Uterus (tissue), 2 donors: ENCODE data around the gene FRA10AC1.

Experiments
- POLR2A ChIP-seq, 2 donors: fragments of 450-650 bp; IDR thresholded peaks; one replicate each; pipeline ENCODE4 v1.6.1; 2016; ENCODE audit warnings: antibody characterized with exemption in 2 of 2, mild to moderate bottlenecking in 1 of 2, moderate library complexity in 1 of 2
- TF ChIP-seq, protein P1 (sequence below), 4 experiments: fragments of 200-600 bp in 2 of 4; fragments of 450-650 bp in 2 of 4; sonication (generic) in 2 of 4; IDR thresholded peaks; one replicate each; pipeline ENCODE4 v1.5.1; 2016 to 2019; ENCODE audit warnings: antibody characterized with exemption in 4 of 4, mild to moderate bottlenecking in 2 of 4, moderate library complexity in 1 of 4

DNA sequence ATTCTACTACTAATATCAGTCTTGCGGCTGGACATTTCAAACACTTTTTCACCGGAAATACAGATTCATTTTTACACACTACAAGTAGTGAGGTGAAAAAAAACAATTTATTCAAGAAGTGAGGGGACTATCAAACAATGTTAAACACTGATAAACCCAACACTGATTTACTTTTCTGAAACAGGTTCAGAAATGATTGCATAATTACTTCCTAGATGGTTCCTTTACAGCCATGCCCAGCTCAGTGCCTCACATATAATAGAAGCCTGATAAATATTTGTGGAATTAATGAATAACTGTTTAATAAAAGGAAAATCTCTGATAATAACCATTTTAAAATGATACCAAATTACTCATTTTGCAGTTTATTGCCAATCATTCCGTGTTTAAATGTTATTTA lies 34.6 kb downstream of the FRA10AC1 start:
- TF ChIP-seq, protein P1, sequence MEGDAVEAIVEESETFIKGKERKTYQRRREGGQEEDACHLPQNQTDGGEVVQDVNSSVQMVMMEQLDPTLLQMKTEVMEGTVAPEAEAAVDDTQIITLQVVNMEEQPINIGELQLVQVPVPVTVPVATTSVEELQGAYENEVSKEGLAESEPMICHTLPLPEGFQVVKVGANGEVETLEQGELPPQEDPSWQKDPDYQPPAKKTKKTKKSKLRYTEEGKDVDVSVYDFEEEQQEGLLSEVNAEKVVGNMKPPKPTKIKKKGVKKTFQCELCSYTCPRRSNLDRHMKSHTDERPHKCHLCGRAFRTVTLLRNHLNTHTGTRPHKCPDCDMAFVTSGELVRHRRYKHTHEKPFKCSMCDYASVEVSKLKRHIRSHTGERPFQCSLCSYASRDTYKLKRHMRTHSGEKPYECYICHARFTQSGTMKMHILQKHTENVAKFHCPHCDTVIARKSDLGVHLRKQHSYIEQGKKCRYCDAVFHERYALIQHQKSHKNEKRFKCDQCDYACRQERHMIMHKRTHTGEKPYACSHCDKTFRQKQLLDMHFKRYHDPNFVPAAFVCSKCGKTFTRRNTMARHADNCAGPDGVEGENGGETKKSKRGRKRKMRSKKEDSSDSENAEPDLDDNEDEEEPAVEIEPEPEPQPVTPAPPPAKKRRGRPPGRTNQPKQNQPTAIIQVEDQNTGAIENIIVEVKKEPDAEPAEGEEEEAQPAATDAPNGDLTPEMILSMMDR (IDR thresholded peaks at IDR 0.05), result no peak
- no peak for TF ChIP-seq POLR2A (IDR thresholded peaks at IDR 0.05)
